Measurements from ENCODE around the gene EMC9.

- no peak for TF ChIP-seq CTCF (conservative IDR thresholded peaks at IDR 0.05; ENCODE audit: low read length)
- no peak for TF ChIP-seq EZH2phosphoT487 (IDR thresholded peaks at IDR 0.05; ENCODE audit: borderline replicate concordance)
Observed at GRCh38 chr14:24189059-24189375, 47.6 kb upstream of the EMC9 start.
